Right lobe of liver (tissue), 4 donors: ENCODE data around the gene RFX3.

Source experiments
- POLR2A ChIP-seq: fragments of 450-650 bp; IDR thresholded peaks from one replicate; pipeline ENCODE4 v1.6.1; 2017; ENCODE audit warnings: antibody characterized with exemption, mild to moderate bottlenecking
- TF ChIP-seq, protein P1 (sequence below), 4 donors: fragments of 200-600 bp in 3 of 4; fragments of 450-650 bp in 1 of 4; IDR thresholded peaks; one replicate each; pipeline versions ENCODE4 v1.5.1 to v1.8.0; 2016 to 2022; ENCODE audit warnings: antibody characterized with exemption in 4 of 4, mild to moderate bottlenecking in 2 of 4
- donor health status: DM: no; HTN: no; CAD: no.
- donor health status: DM: no; HTN: no; CAD: no.
- donor health status: DM: no; HTN: yes; CAD: no.

GRCh38 chr9:3336951-3337350 is 188.8 kb downstream of the RFX3 start:
- TF ChIP-seq, protein P1, sequence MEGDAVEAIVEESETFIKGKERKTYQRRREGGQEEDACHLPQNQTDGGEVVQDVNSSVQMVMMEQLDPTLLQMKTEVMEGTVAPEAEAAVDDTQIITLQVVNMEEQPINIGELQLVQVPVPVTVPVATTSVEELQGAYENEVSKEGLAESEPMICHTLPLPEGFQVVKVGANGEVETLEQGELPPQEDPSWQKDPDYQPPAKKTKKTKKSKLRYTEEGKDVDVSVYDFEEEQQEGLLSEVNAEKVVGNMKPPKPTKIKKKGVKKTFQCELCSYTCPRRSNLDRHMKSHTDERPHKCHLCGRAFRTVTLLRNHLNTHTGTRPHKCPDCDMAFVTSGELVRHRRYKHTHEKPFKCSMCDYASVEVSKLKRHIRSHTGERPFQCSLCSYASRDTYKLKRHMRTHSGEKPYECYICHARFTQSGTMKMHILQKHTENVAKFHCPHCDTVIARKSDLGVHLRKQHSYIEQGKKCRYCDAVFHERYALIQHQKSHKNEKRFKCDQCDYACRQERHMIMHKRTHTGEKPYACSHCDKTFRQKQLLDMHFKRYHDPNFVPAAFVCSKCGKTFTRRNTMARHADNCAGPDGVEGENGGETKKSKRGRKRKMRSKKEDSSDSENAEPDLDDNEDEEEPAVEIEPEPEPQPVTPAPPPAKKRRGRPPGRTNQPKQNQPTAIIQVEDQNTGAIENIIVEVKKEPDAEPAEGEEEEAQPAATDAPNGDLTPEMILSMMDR (IDR thresholded peaks at IDR 0.05), result no peak
- no peak for TF ChIP-seq POLR2A
